ENCODE results near the gene TTC33.
A peak's percentile ranks its signal among the peaks of the same experiment; 100 is the strongest.
"Not testable (repeated sequence)": the region's sequence is repeated elsewhere in the genome, so short reads cannot be mapped to it uniquely, and the experiment has no call there.

Gene TTC33, protein sequence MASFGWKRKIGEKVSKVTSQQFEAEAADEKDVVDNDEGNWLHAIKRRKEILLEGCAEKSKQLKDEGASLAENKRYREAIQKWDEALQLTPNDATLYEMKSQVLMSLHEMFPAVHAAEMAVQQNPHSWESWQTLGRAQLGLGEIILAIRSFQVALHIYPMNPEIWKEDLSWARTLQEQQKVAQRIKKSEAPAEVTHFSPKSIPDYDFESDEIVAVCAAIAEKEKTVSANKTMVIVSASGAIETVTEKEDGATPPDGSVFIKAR

DNA sequence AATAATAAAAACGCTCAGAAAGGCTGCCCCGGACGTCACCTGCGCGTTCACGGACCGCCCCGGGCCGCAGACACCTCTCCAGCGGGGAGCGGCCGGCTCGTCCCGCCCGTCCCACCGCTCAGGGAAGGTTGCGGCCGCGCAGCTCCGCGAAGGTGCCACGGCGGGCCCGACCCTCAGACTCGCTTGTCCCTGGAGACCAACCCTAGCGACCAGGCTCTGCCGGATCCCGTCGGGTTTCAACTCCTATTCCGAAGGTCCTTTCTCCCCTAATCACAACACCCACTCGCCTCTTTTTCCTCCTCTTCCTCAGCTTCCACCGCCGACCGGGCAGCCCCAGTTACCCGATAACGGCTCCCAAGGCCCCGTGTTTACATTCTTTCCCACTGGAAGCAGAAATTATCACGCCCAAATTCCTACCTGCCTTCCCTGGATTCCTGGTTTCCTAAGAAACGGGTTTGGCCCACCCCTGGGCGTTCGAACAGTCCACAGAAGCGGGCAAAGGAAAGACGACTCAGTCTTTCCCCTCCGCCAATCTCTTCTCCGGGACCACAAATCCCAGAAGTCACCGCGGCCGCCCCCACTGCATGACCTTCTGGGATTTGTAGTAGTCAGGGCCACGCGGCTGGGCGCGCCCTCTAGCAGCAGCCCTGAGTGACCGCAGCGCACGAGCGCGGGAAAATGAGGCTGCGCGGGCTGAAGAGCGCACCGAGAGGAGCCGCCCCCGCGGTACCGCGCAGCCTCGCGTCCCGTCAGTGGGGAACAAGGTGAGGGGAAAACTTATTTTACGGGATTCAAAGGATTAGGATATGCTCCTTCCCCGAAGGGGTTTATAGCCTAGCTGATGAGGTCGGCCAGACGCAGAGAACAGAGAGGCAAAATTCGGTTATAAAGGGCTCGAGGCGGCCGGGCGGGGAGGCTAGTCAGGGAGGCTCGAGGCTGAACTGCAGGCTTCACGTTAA lies at the start of gene TTC33:
TTC33 (minus strand) TSS at position 555 of the 959 bp plus-strand sequence. CDS start 8,943 bp downstream, outside the sequence.
- DNase-seq (ENCODE audit: low spot score): peak; percentile 93

- DNase-seq (ENCODE audit: low spot score): no peak
Measured at GRCh38 chr5:40801771-40802562, 46.2 kb upstream of the TTC33 start.

GRCh38 chr5:40799258-40799657 lies 43.5 kb upstream of the TTC33 start:
- no peak for DNase-seq (ENCODE audit: low spot score)

GRCh38 chr5:40798801-40799210 lies 43.0 kb upstream of the TTC33 start:
- no peak for DNase-seq (ENCODE audit: low spot score)

DNA sequence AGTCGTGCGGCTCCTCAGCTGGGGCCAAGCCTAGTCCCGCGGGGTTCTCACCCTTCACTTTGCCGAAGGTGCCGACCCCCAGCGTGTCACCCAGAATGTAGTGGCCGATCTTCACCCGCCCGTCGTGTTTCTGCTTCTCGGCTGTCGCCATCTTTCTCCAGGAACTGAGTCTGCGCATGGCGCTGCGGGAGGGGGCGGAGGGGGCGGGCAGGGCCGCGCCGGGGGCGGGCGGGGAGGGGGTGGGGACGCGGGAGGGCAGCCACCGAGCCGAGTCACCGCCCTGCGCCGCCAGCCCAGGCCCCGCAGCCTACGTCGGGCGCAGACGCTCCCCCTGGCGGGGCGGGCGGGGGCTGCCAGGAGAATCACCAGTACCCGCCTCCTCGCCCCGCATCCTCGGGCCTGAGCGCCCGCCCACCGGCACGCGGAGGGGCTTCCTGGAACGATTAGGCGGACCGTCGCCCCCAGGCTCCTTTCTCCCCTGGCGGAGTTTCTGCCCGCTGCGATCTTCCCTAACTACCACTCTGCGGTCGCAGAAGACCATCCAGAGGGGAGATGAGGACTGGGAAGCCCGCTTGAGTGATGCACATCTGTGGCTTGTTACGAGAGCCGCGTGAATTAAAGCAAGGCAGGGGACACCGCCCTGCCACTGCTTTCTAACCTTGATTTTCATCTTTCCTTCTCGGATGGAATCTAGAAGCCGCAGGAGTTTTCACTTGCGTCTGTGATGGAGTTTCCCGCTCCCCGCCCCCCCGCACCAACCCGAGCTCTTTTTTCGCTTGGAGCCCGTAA lies 42.4 kb upstream of the TTC33 start, which contains the start of gene PRKAA1:
PRKAA1 (minus strand) TSS at position 363 of the 789 bp plus-strand sequence; CDS start at position 178, 185 bp downstream.
- peak; percentile 80 for DNase-seq (ENCODE audit: low spot score)

GRCh38 chr5:40797273-40798011 lies 41.7 kb upstream of the TTC33 start:
- DNase-seq (ENCODE audit: low spot score): peak; percentile 59

DNA sequence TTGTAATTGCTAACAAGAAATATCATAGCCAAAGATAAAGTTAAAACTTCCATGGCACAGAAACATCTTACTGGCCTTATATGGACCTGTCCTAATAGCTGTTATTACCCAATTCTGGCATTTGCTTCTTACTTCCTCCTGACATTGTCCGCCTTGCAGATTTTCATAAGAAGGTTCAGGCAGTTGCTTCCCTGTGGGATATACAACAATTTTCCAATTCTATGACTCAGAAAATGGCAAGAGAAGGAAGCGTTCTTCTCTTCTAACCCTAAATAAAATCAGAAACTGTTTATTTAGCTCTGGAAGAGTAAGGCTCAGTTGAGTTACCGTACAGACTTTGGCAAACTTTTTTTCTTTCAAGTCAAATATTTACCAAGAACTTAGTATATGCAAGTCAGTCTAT lies 40.7 kb upstream of the TTC33 start:
- no peak for DNase-seq (ENCODE audit: low spot score)

- not testable (repeated sequence) for DNase-seq (ENCODE audit: low spot score)
Measured at GRCh38 chr5:40794877-40795276, 39.1 kb upstream of the TTC33 start.

- not testable (repeated sequence) for DNase-seq (ENCODE audit: low spot score)
Measured at GRCh38 chr5:40794340-40794739, 38.6 kb upstream of the TTC33 start.

- not testable (repeated sequence) for DNase-seq (ENCODE audit: low spot score)
Measured at GRCh38 chr5:40792691-40793090, 36.9 kb upstream of the TTC33 start.

GRCh38 chr5:40791715-40792139 lies 36.0 kb upstream of the TTC33 start:
- DNase-seq (ENCODE audit: low spot score): no peak

DNA sequence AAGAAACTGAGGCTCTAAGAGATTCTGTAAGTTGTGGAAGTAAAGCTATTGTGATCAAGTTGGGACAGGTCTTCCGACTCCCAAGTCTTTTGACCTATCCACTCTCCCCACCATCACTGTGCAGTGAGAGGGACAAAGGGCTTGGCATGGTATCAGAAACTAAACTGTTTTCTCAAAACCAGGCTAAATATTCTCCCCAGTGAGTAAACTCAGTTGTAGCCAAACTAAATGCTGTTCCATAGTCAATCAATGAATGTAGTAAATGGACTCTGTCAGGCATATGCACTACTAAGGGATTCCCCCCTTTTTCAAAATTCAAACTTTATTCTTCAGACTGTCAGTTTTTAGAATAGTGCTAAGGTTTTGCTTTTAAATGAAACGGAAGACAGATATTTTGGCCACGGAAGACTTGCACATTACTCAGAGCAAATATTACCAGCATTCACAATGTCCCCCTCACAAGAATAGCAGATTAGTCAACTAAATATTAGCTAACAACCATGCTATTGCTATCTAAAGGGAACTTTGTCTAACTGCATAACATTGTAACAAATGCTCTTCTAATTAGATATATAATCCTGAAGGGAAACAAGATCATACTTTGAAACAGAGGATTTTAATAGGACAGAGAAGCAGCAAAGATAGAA lies 35.3 kb upstream of the TTC33 start:
- no peak for DNase-seq (ENCODE audit: low spot score)

- not testable (repeated sequence) for DNase-seq (ENCODE audit: low spot score)
Measured at GRCh38 chr5:40788941-40789340, 33.2 kb upstream of the TTC33 start.

DNA sequence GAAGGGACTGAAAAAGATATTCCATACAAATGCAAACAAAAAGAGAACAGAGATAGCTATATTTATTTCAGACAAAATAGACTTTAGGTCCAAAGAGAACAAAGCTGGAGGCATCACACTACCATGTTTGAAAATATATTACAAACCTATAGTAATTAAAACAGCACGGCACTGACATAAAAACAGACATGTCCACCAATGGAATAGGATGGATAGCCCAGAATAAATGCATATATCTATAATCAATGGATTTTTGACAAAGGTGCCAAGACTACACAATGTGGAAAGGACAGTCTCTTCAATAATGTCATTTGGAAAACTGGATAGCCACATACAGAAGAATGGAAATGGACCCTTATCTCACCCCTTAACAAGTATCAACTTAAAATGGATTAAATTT lies 32.2 kb upstream of the TTC33 start:
- no peak for DNase-seq (ENCODE audit: low spot score)

DNA sequence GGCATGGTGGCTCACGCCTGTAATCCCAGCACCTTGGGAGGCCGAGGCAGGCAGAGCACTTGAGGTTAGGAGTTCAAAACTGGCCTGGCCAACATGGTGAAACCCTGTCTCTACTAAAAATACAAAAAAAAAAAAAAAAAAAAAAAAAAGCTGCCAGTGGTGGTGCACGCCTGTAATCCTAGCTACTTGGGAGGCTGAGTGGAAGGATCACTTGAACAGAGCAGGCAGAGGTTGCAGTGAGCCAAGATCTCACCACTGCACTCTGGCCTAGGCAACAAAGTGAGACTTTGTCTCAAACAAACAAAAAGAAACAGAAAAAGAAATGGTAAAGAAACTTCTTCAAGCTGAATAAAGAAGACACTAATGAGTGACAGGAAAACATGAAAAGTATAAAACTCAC lies 30.9 kb upstream of the TTC33 start:
- not testable (repeated sequence) for DNase-seq (ENCODE audit: low spot score)

DNA sequence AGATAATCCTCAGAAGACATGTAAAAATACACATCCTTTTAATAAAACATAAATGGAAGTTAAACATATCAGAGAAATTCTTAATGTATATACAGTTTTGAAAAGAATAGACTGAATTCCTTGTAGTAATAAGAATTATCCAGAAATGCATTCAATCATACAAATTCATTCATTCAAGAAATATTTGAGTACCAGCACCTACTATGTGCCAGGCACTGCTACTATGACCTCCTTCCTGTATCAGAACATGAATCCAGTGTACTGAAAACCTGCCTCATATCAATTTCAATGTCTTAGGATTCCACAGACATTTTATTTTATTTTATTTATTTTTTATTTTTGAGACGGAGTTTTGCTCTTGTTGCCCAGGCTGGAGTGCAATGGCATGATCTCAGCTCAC lies 29.2 kb upstream of the TTC33 start:
- DNase-seq (ENCODE audit: low spot score): no peak

DNA sequence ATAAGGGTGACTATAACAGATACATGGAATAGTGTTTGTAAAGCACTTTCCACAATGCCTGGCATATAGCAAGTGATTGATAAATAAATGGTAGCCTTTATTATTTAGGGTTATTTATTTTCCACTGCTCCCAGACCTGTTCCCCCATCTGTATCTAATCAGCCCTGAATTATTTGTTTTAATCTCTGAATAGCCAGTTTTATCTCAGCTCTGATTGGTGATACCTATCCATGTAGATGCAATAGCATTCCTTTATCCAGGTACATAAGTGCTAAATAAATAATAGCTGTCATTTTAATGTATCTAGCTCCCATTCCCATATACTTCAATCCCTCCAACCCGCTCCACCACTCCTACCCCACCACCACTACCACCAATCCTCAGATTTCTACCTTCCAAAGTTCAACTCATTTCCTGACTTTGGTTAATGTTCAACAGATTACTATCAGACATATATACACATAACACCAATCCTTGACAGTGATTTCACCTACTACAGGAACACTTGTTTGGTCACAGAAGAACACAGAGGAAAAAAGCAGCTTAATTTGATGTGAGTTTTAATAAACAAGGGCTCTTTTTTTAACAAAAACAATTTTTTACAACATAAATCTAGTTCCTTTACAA lies 28.4 kb upstream of the TTC33 start:
- peak; percentile 48 for DNase-seq (ENCODE audit: low spot score)

- DNase-seq (ENCODE audit: low spot score): no peak
Measured at GRCh38 chr5:40781843-40782409, 26.2 kb upstream of the TTC33 start.

DNA sequence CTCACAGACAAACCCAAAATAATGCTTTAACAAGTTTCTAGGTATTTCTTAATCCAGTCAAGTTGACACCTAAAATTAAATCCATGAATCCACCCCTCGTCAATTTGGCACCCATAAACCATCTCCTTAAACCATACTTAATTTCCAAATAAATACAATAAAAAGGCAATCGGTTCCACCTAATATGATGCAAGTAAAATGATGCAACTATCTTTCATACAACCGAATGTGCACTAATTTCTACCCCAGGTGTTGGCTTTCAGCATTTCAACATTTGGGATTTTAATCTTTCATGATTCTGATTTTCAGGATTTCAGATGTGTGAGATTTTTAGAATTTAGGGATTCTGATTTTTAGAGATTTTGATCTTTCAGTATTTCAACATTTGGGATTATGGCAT lies 25.1 kb upstream of the TTC33 start:
- DNase-seq (ENCODE audit: low spot score): no peak
